Psoas muscle (tissue), 8 donors: ENCODE results near the gene DHTKD1. TPM values are rescaled to one million over a fixed set of nuclear protein-coding genes. Genes with fewer than 3 reads are reported as not detected.

Experiments
- ATAC-seq, 4 donors: fragments of 200-7000 bp; cut with Tn5 transposase; one replicate each; pipeline ENCODE4 v1.9.1; 2020; ENCODE audit warnings: moderate library complexity in 3 of 4, mild to moderate bottlenecking in 2 of 4
- DNase-seq, 2 donors: peaks; one replicate each; pipeline ENCODE4 v3.0.0-alpha.2; 2020
- H3K27ac ChIP-seq: fragments of 200-600 bp; one replicate; pipeline ENCODE4 v1.8.0; 2022
- H3K27me3 ChIP-seq, 3 donors: fragments of 200-600 bp in 1 of 3; one replicate each; pipeline versions ENCODE4 v1.6.1 to v1.8.0; 2013 to 2022; ENCODE audit warnings: low read length in 2 of 3, mild to moderate bottlenecking in 2 of 3, moderate library complexity in 1 of 3; ENCODE audit not compliant: insufficient read depth in 3 of 3
- H3K36me3 ChIP-seq, 2 donors: fragments of 200-600 bp in 1 of 2; one replicate each; pipeline versions ENCODE4 v1.6.1 to v1.8.0; 2013 to 2022; ENCODE audit warnings: low read depth in 1 of 2, mild to moderate bottlenecking in 1 of 2, moderate library complexity in 1 of 2; ENCODE audit not compliant: insufficient read depth in 1 of 2
- H3K4me1 ChIP-seq: fragments of 200-600 bp; one replicate; pipeline ENCODE4 v1.8.0; 2022
- H3K4me3 ChIP-seq: fragments of 200-600 bp; one replicate; pipeline ENCODE4 v1.8.0; 2022; ENCODE audit warnings: mild to moderate bottlenecking
- H3K9me3 ChIP-seq: fragments of 200-600 bp; one replicate; pipeline ENCODE4 v1.8.0; 2022
- CTCF ChIP-seq: fragments of 200-600 bp; IDR thresholded peaks from one replicate; pipeline ENCODE4 v1.8.0; 2022; ENCODE audit warnings: antibody characterized with exemption
- WGBS, 3 donors: extraction: QIAGEN DNeasy Blood & Tissue Kit; methylation state at CpG; one replicate each; pipeline versions ENCODE4 v1.1.6 to v1.1.7; 2013; 5-methylcytosine and 5-hydroxymethylcytosine counted together
- intact Hi-C, 2 donors: fragments of 100-400 bp; cut with DNase I; formaldehyde crosslinking; loops; one replicate each; pipeline versions ENCODE4 v1.11.0 to v1.14.2; 2022
- polyA plus RNA-seq, 3 donors: library from polyadenylated mRNA; stranded (reverse); fragments of 200-250 nt; gene quantifications; one replicate each; pipeline ENCODE4 v1.2.3, GENCODE V29; 2013
- total RNA-seq, 4 donors: library from RNA; stranded (reverse); fragmentation: NEBNext Ultra II Directional in 2 of 4; extraction: Animal tissue kit (Norgen Biotek cat#: 25700) in 2 of 4; gene quantifications; one replicate each; pipeline versions ENCODE4 v1.2.1 to v1.2.4, GENCODE V29; 2021 to 2023
- donor health status: healthy with polysubstance abuse.
- donor health status: DM: no; HTN: no; CAD: no; lungs with moderate emphysema.
- donor health status: Bipolar disorder and iron deficiency.
- donor health status: healthy.
- donor health status: DM: yes; HTN: yes; CAD: no.
- donor health status: DM: no; HTN: no; CAD: no.
- donor health status: DM: no; HTN: no; CAD: no.
- donor health status: DM: yes; HTN: yes; CAD: no.

The DHTKD1 gene
- total and polyA plus RNA-seq, 7 donors, result 5.8 to 31.7 (median 14.1) TPM

- no peak for ATAC-seq
- no peak for DNase-seq
- Histone ChIP-seq H3K27ac (no peak overlapping the region), H3K4me3 (no peak overlapping the region), H3K27me3 (no peaks in the 10 kb centered on the region), H3K36me3 (peaks cover 0 to 63% of the 10 kb centered on the region in 2 donors), H3K9me3 (no peaks in the 10 kb centered on the region), H3K4me1 (no peaks in the 10 kb centered on the region)
- intact Hi-C loops, result no loop called here
- 91 to 93% (median 92%) methylated on average over 14 of the region's 14 CpGs for WGBS, 3 donors
- TF ChIP-seq CTCF, result no peak
Observed at GRCh38 chr10:12156367-12157123, 87.8 kb downstream of the DHTKD1 start.

GRCh38 chr10:12158111-12158510, 89.4 kb downstream of the DHTKD1 start:
- Histone ChIP-seq H3K4me3 (no peak overlapping the region), H3K4me1 (no peaks in the 10 kb centered on the region), H3K27me3 (no peaks in the 10 kb centered on the region), H3K9me3 (no peaks in the 10 kb centered on the region), H3K27ac (no peak overlapping the region), H3K36me3 (peaks cover 6 to 78% of the 10 kb centered on the region in 2 donors)
- no peak for TF ChIP-seq CTCF
- WGBS, 3 donors, result 90 to 94% (median 94%) methylated on average over 3 of the region's 3 CpGs
- intact Hi-C loops, result no loop called here
- DNase-seq (no peak), ATAC-seq (no peak)

GRCh38 chr10:12160664-12161063, 91.9 kb downstream of the DHTKD1 start:
- H3K36me3 ChIP-seq, result peaks cover 6 to 88% of the 10 kb centered on the region in 2 donors
- 94 to 98% (median 97%) methylated on average over 5 of the region's 5 CpGs for WGBS, 3 donors

GRCh38 chr10:12162927-12163326, 94.2 kb downstream of the DHTKD1 start:
- no peak for TF ChIP-seq CTCF
- Histone ChIP-seq H3K9me3 (no peaks in the 10 kb centered on the region), H3K4me1 (no peaks in the 10 kb centered on the region), H3K36me3 (peaks cover 9 to 98% of the 10 kb centered on the region in 2 donors), H3K27me3 (no peaks in the 10 kb centered on the region), H3K27ac (no peak overlapping the region), H3K4me3 (no peak overlapping the region)
- DNase-seq (no peak), ATAC-seq (no peak)
- 90 to 96% (median 93%) methylated on average over 6 of the region's 6 CpGs for WGBS, 3 donors
- intact Hi-C loops, result no loop called here

More at GRCh38 chr10:12160664-12161063, 91.9 kb downstream of the DHTKD1 start:
- Histone ChIP-seq H3K9me3 (no peaks in the 10 kb centered on the region), H3K4me3 (no peak overlapping the region), H3K27ac (no peak overlapping the region), H3K27me3 (no peaks in the 10 kb centered on the region), H3K4me1 (no peaks in the 10 kb centered on the region)
- DNase-seq, result no peak
- no peak for ATAC-seq
- TF ChIP-seq CTCF, result no peak
- intact Hi-C loops, result no loop called here

GRCh38 chr10:12164085-12164484, 95.3 kb downstream of the DHTKD1 start:
- Histone ChIP-seq H3K27ac (no peak overlapping the region), H3K36me3 (peaks cover 9 to 99% of the 10 kb centered on the region in 2 donors), H3K4me3 (no peak overlapping the region), H3K4me1 (no peaks in the 10 kb centered on the region), H3K27me3 (no peaks in the 10 kb centered on the region), H3K9me3 (no peaks in the 10 kb centered on the region)
- no peak for TF ChIP-seq CTCF
- ATAC-seq, result no peak
- intact Hi-C loops, result no loop called here
- DNase-seq, result no peak
- 87 to 92% (median 90%) methylated on average over 12 of the region's 12 CpGs for WGBS, 3 donors
